Osteocyte (in vitro differentiated cells): ENCODE data around the gene CDK5R2. TPM values are rescaled to one million over a fixed set of nuclear protein-coding genes. Genes with fewer than 3 reads are reported as not detected.

Experiments
- DNase-seq: peaks from one replicate; pipeline ENCODE4 v3.0.0; 2021; ENCODE audit warnings: mixed read lengths; ENCODE audit not compliant: unreplicated experiment; ENCODE audit errors: extremely low spot score
- H3K27ac Mint-ChIP-seq: one replicate; pipeline ENCODE4 v1.8.0; 2021; ENCODE audit warnings: mild to moderate bottlenecking, mixed read lengths; ENCODE audit not compliant: unreplicated experiment
- H3K27me3 Mint-ChIP-seq: one replicate; pipeline ENCODE4 v1.8.0; 2021; ENCODE audit warnings: mixed read lengths; ENCODE audit not compliant: unreplicated experiment
- H3K36me3 Mint-ChIP-seq: one replicate; pipeline ENCODE4 v1.8.0; 2021; ENCODE audit warnings: mixed read lengths; ENCODE audit not compliant: unreplicated experiment
- H3K4me1 Mint-ChIP-seq: one replicate; pipeline ENCODE4 v1.8.0; 2021; ENCODE audit warnings: mixed read lengths; ENCODE audit not compliant: unreplicated experiment
- H3K4me3 Mint-ChIP-seq: one replicate; pipeline ENCODE4 v1.8.0; 2021; ENCODE audit warnings: mild to moderate bottlenecking, moderate library complexity, mixed read lengths; ENCODE audit not compliant: unreplicated experiment
- H3K9me3 Mint-ChIP-seq: one replicate; pipeline ENCODE4 v1.8.0; 2021; ENCODE audit warnings: mixed read lengths; ENCODE audit not compliant: unreplicated experiment
- CTCF ChIP-seq: fragments of 200-600 bp; sonication (generic); IDR thresholded peaks from 2 replicates; pipeline ENCODE4 v1.5.0; 2021; ENCODE audit warnings: antibody characterized with exemption, mild to moderate bottlenecking, moderate library complexity
- total RNA-seq: library from RNA; stranded (reverse); gene quantifications from 2 replicates; pipeline ENCODE4 v1.2.1, GENCODE V29; 2021

CDK5R2 gene
- total RNA-seq, 1 donor from 2014 or later = not detected

GRCh38 chr2:218981881-218982585, 22.6 kb downstream of the CDK5R2 start:
- H3K27ac Mint-ChIP-seq = no peak overlapping the region
- no peak for TF ChIP-seq CTCF
- no peak for DNase-seq
- peaks cover 69% of the 10 kb centered on the region for H3K27me3 Mint-ChIP-seq
- H3K4me3 Mint-ChIP-seq = peak overlapping the region; percentile 26
- peaks cover 25% of the 10 kb centered on the region for H3K4me1 Mint-ChIP-seq
- no peaks in the 10 kb centered on the region for H3K9me3 Mint-ChIP-seq
- H3K36me3 Mint-ChIP-seq = no peaks in the 10 kb centered on the region

- Mint-ChIP-seq H3K27ac (no peak overlapping the region), H3K27me3 (peaks cover 70% of the 10 kb centered on the region), H3K9me3 (no peaks in the 10 kb centered on the region), H3K4me1 (peaks cover 25% of the 10 kb centered on the region), H3K36me3 (no peaks in the 10 kb centered on the region), H3K4me3 (no peak overlapping the region)
- no peak for DNase-seq
- no peak for TF ChIP-seq CTCF
Measured at GRCh38 chr2:218982586-218983262, 23.3 kb downstream of the CDK5R2 start.

- Mint-ChIP-seq H3K36me3 (no peaks in the 10 kb centered on the region), H3K9me3 (no peaks in the 10 kb centered on the region), H3K27ac (no peak overlapping the region), H3K27me3 (peaks cover 71% of the 10 kb centered on the region), H3K4me3 (no peak overlapping the region), H3K4me1 (peaks cover 25% of the 10 kb centered on the region)
- DNase-seq = no peak
- TF ChIP-seq CTCF = no peak
Measured at GRCh38 chr2:218983263-218983933, 23.9 kb downstream of the CDK5R2 start.

- no peak overlapping the region for H3K27ac Mint-ChIP-seq
- no peak for DNase-seq
- no peak for TF ChIP-seq CTCF
- no peaks in the 10 kb centered on the region for H3K36me3 Mint-ChIP-seq
- H3K9me3 Mint-ChIP-seq = no peaks in the 10 kb centered on the region
- no peak overlapping the region for H3K4me3 Mint-ChIP-seq
- H3K4me1 Mint-ChIP-seq = peaks cover 25% of the 10 kb centered on the region
- H3K27me3 Mint-ChIP-seq = peaks cover 70% of the 10 kb centered on the region
Measured at GRCh38 chr2:218983934-218984238, 24.4 kb downstream of the CDK5R2 start.
